Skeletal muscle tissue (tissue), 4 donors: ENCODE data around the gene IL10. TPM values are rescaled to one million over a fixed set of nuclear protein-coding genes. Genes with fewer than 3 reads are reported as not detected.

Experiments used
- H3K27ac ChIP-seq: one replicate; pipeline ENCODE4 v1.7.0; 2013; ENCODE audit warnings: mild to moderate bottlenecking, low read depth, low read length, inconsistent platforms
- H3K27me3 ChIP-seq, 3 donors: one replicate each; pipeline ENCODE4 v1.7.0; 2013; ENCODE audit warnings: low read length in 3 of 3; ENCODE audit not compliant: control insufficient read depth in 3 of 3, insufficient read depth in 3 of 3
- H3K36me3 ChIP-seq, 3 donors: one replicate each; pipeline ENCODE4 v1.7.0; 2013; ENCODE audit warnings: low read length in 3 of 3; ENCODE audit not compliant: control insufficient read depth in 3 of 3, insufficient read depth in 3 of 3
- H3K4me1 ChIP-seq, 3 donors: one replicate each; pipeline ENCODE4 v1.7.0; 2013; ENCODE audit warnings: low read length in 3 of 3, mild to moderate bottlenecking in 3 of 3; ENCODE audit not compliant: control insufficient read depth in 3 of 3, insufficient read depth in 3 of 3
- H3K4me3 ChIP-seq, 3 donors: one replicate each; pipeline ENCODE4 v1.7.0; 2013; ENCODE audit warnings: low read length in 3 of 3
- H3K9ac ChIP-seq, 3 donors: one replicate each; pipeline ENCODE4 v1.7.0; 2013; ENCODE audit warnings: low read length in 3 of 3, mild to moderate bottlenecking in 3 of 3, moderate library complexity in 2 of 3, low read depth in 1 of 3
- H3K9me3 ChIP-seq, 3 donors: one replicate each; pipeline ENCODE4 v1.7.0; 2013; ENCODE audit warnings: low read length in 3 of 3; ENCODE audit not compliant: control insufficient read depth in 3 of 3
- total RNA-seq: library from RNA; depleted of rRNA; stranded (reverse); fragments of >200 nt; gene quantifications from one replicate; pipeline ENCODE4 v1.2.3, GENCODE V29; 2014
- donor health status: Osteomylitis.

IL10 gene
- total RNA-seq, 1 donor from 2014 or later, result 1.6 TPM

DNA sequence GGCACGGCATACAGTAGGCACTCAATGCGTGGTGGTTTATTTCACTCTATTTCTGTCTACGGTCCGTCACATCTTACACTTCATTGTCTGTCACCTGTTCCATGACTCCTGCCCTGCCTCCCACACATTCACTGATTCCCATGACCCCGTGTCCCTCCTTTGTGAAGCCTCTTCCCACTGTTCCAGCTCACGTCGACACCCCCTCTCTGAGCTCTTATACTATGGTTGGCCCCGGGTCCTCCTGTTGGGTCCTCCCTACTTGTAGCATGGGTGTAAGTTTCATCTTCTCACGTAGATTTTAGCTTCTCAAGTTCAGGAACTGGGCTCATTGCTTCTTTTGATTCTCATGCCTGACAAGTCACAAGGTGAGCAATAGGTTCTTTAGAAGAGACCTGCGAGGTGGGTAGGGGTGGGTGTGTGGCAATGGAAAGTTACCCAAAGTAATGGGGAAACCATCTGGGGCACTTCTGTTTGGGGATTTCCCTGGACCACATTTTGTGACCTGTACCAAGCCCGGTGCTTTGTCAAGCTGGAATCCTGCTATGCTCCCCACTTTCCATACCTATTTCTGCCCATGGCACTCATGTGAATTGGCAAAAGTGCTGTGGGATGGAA lies 22.1 kb upstream of the IL10 start:
- Histone ChIP-seq H3K36me3 (no peaks in the 10 kb centered on the region), H3K27me3 (peaks cover 0 to 15% (median 0%) of the 10 kb centered on the region in 3 donors), H3K9me3 (no peaks in the 10 kb centered on the region), H3K27ac (no peak overlapping the region), H3K4me3 (no peak overlapping the region), H3K4me1 (no peaks in the 10 kb centered on the region), H3K9ac (no peak overlapping the region)

DNA sequence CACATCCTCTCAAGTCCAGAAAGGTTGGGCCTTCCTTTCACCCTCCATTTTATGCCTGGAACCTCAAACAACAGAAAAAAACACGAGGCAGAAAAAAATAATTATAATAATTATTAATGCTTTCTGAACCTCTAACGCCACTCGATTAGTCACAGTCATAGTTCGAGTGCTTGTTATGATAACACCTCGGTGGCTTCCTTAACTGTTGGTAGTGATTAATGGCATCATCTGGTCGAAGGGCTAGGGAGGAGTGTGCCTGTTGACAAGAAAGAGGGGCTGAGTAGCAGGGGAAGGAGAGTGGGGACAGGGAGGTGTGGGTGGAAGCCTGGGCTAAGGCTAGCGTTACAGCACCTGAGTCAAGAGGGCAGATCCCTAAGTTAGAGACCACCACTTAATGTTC lies 21.3 kb upstream of the IL10 start:
- H3K9me3 ChIP-seq, result no peaks in the 10 kb centered on the region
- no peak overlapping the region for H3K9ac ChIP-seq
- H3K27ac ChIP-seq, result no peak overlapping the region
- peaks cover 0 to 14% (median 0%) of the 10 kb centered on the region in 3 donors for H3K27me3 ChIP-seq
- H3K4me1 ChIP-seq, result no peaks in the 10 kb centered on the region
- H3K4me3 ChIP-seq, result no peak overlapping the region
- no peaks in the 10 kb centered on the region for H3K36me3 ChIP-seq

DNA sequence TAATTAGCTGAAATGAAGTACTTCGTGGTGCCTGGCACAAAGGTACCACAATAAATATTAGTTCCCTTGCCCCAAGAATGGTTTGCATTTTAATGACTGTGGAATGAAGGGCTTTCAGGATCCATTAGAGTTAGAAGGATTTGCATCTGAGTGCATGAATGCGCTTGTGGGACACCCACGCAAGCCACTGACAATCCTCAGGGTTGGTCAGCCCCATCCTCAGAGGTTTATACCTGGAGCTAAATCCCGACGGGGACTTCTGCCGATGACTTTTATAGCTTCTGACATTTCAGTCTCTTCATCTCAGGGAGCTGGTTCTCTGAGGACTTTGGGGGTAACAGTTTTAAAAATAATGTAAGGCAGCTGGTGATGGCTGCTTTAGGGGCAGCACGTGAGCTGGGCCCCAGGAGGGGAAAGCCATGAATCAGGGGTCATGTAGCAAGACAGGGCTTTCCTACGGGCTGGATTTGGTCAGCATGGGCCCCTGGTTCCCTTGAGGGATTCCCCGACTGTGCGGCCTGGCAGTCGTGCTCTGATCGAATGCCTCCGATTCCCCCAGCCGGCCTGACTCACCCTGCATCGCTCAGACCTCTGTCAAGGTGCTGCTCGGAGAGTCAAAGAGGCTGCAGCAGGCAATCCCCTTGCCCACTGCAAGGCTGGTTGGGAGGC lies 20.8 kb upstream of the IL10 start:
- Histone ChIP-seq H3K9ac (no peak overlapping the region), H3K27me3 (peaks cover 0 to 11% (median 0%) of the 10 kb centered on the region in 3 donors), H3K36me3 (no peaks in the 10 kb centered on the region), H3K4me3 (no peak overlapping the region), H3K27ac (no peak overlapping the region), H3K4me1 (no peaks in the 10 kb centered on the region), H3K9me3 (no peaks in the 10 kb centered on the region)

- Histone ChIP-seq H3K9ac (no peak overlapping the region), H3K4me1 (no peaks in the 10 kb centered on the region)
Measured at GRCh38 chr1:206790502-206791250, 18.4 kb upstream of the IL10 start.

GRCh38 chr1:206788487-206789050 lies 16.3 kb upstream of the IL10 start:
- no peaks in the 10 kb centered on the region for H3K4me1 ChIP-seq
- no peak overlapping the region for H3K27ac ChIP-seq
- no peak overlapping the region for H3K9ac ChIP-seq
- no peaks in the 10 kb centered on the region for H3K27me3 ChIP-seq
- H3K9me3 ChIP-seq, result no peaks in the 10 kb centered on the region
- no peaks in the 10 kb centered on the region for H3K36me3 ChIP-seq
- H3K4me3 ChIP-seq, result no peak overlapping the region

More at GRCh38 chr1:206790502-206791250, 18.4 kb upstream of the IL10 start:
- no peak overlapping the region for H3K27ac ChIP-seq
- H3K27me3 ChIP-seq, result peaks cover 0 to 6% (median 0%) of the 10 kb centered on the region in 3 donors
- H3K9me3 ChIP-seq, result no peaks in the 10 kb centered on the region
- H3K36me3 ChIP-seq, result no peaks in the 10 kb centered on the region
- no peak overlapping the region for H3K4me3 ChIP-seq

DNA sequence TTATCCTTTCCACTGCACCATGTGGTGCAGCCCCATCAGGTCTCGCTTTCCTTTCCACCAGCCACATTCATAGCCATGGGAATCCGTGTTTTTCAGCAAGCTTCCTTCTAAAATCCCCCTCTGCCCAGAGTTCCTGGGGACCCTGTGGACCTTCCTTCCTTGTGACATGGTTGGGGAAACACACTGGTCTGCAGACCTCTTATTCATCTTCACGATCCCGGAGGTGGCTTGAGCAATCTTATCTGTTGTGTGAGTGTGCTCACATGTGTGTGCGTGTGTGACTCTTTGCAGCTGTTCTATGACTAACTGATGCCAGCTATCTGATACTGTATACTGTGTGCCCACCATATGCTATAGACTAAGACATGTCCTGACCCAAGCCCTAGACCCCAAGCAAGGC lies 15.6 kb upstream of the IL10 start:
- no peaks in the 10 kb centered on the region for H3K36me3 ChIP-seq
- H3K4me1 ChIP-seq, result no peaks in the 10 kb centered on the region
- no peak overlapping the region for H3K4me3 ChIP-seq
- no peak overlapping the region for H3K27ac ChIP-seq
- no peak overlapping the region for H3K9ac ChIP-seq
- H3K27me3 ChIP-seq, result no peaks in the 10 kb centered on the region
- no peaks in the 10 kb centered on the region for H3K9me3 ChIP-seq

DNA sequence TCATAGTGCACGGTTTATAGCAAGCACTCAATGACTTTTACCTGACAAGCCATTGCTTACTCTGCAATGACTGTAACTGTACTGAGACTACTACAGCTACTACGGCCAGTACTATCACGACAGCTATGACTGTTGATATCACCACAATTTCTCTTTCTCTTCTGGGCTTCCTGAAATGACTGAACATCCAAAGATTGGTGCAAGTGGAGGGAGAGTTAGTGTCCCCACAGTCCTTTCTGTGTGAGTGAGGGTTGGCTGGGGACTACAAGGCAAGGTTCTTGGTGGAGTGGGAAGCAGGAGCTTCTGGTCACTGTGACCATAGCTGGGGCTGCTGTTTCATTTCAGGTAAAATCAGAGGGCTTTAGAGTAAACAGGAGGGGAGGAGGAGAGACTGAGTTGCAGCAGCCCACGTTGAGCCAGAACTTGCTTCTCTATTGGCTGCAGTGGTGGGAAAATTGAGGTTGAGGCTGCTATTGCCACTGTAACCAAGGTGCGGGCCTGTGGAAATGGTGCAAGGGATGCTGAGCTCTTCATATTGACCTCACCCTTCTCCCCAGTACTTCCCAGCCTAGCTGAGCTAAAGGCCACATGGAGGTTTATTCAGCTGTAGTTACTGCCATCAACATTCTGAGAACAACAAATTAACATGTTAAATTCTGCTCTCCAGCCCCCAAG lies 14.1 kb upstream of the IL10 start:
- H3K4me3 ChIP-seq, result no peak overlapping the region
- no peak overlapping the region for H3K27ac ChIP-seq
- H3K4me1 ChIP-seq, result no peaks in the 10 kb centered on the region
- no peak overlapping the region for H3K9ac ChIP-seq
- no peaks in the 10 kb centered on the region for H3K36me3 ChIP-seq
- no peaks in the 10 kb centered on the region for H3K27me3 ChIP-seq
- H3K9me3 ChIP-seq, result no peaks in the 10 kb centered on the region

- no peaks in the 10 kb centered on the region for H3K9me3 ChIP-seq
- H3K27ac ChIP-seq, result no peak overlapping the region
- H3K27me3 ChIP-seq, result no peaks in the 10 kb centered on the region
- no peaks in the 10 kb centered on the region for H3K4me1 ChIP-seq
- H3K9ac ChIP-seq, result no peak overlapping the region
- H3K36me3 ChIP-seq, result no peaks in the 10 kb centered on the region
- no peak overlapping the region for H3K4me3 ChIP-seq
Measured at GRCh38 chr1:206785182-206785765, 13.0 kb upstream of the IL10 start.

- Histone ChIP-seq H3K4me1 (no peaks in the 10 kb centered on the region), H3K27me3 (no peaks in the 10 kb centered on the region), H3K9me3 (no peaks in the 10 kb centered on the region), H3K4me3 (no peak overlapping the region), H3K36me3 (no peaks in the 10 kb centered on the region), H3K9ac (no peak overlapping the region), H3K27ac (no peak overlapping the region)
Measured at GRCh38 chr1:206784471-206784903, 12.2 kb upstream of the IL10 start.
